ENCODE results near the gene DNAH7. TPM values are rescaled to one million over a fixed set of nuclear protein-coding genes. Genes with fewer than 3 reads are reported as not detected.

Gene DNAH7
- total RNA-seq, 1 donor from 2014 or later = 0.06 TPM

DNA sequence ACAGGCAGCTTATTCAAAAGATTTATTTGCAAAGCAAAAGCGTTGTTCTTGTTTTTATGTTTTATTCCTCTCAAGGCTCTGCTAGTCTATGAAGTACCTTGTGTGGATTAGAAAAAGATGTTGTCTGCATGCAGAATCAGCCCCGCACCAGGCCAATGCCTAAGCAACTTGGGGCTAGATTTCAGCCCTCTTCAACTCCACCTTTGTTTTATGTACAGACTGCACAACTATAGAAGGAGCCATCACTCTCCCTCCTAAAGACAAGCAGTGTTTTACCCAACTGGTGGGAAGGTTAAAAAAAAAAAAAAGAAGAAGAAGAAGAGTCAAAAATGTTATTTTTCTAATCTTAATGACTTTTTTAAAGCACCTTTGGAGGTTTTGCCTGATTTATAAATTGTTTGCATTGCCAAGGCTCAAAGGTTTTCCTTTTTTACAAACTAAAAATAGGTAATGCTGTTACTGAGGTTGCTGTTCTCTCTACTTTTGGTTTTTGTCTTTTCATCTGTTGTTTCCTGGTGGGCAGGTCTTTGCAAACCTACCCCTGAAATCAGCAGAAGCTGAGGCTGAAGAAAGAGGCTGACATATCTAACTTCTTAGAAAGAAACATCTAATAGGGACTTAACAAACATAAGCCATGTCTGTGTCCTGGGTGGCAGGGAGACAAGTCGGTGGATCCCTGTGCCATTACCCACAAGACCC lies 247.6 kb downstream of the DNAH7 start:
- TF ChIP-seq, protein P1, sequence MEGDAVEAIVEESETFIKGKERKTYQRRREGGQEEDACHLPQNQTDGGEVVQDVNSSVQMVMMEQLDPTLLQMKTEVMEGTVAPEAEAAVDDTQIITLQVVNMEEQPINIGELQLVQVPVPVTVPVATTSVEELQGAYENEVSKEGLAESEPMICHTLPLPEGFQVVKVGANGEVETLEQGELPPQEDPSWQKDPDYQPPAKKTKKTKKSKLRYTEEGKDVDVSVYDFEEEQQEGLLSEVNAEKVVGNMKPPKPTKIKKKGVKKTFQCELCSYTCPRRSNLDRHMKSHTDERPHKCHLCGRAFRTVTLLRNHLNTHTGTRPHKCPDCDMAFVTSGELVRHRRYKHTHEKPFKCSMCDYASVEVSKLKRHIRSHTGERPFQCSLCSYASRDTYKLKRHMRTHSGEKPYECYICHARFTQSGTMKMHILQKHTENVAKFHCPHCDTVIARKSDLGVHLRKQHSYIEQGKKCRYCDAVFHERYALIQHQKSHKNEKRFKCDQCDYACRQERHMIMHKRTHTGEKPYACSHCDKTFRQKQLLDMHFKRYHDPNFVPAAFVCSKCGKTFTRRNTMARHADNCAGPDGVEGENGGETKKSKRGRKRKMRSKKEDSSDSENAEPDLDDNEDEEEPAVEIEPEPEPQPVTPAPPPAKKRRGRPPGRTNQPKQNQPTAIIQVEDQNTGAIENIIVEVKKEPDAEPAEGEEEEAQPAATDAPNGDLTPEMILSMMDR (conservative IDR thresholded peaks at IDR 0.05; ENCODE audit: low read depth, low read length) = no peak
- no peak overlapping the region for H3K4me3 ChIP-seq (ENCODE audit: low read depth, low read length)
- no peak for DNase-seq (ENCODE audit: low read depth)

DNA sequence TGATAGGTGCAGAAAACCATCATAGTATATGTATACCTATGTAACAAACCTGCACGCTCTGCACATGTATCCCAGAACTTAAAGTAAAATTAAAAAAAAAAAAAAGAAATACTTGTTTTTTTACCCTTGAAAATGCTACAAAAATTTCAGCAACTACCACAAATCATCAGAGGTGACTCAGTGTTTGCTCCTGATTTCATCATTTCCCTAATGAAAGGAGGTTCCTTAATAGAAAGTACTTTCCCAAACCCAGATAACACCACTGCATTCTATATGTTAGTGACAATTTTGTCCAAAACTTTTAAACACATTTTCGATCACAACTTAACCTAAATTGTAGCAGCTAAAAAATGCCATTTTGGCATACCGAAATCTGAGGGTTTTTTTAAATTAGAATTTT lies 248.3 kb downstream of the DNAH7 start:
- H3K4me3 ChIP-seq (ENCODE audit: low read depth, low read length) = no peak overlapping the region
- TF ChIP-seq, protein P1 (conservative IDR thresholded peaks at IDR 0.05; ENCODE audit: low read depth, low read length) = no peak
- DNase-seq (ENCODE audit: low read depth) = no peak

DNA sequence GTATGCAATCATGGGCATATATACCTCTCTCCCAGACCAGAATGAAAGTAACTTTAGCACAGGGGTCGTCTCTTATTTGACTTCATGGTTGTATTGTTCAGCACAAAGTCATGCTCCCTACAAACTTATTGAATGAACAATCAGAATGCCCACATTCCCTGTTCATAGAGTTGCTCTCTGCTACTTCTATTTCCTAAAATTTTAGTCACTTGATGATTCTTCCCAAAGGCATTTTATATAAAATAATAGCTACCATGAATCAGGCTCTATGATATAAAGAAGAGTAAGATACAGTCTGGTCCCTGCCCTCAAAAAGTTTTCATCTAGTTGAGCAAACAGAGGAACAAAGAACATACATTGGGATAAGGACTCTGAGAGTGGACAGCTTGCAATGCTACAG lies 249.4 kb downstream of the DNAH7 start:
- no peak overlapping the region for H3K4me3 ChIP-seq (ENCODE audit: low read depth, low read length)
- TF ChIP-seq, protein P1 (conservative IDR thresholded peaks at IDR 0.05; ENCODE audit: low read depth, low read length) = no peak
- no peak for DNase-seq (ENCODE audit: low read depth)

DNA sequence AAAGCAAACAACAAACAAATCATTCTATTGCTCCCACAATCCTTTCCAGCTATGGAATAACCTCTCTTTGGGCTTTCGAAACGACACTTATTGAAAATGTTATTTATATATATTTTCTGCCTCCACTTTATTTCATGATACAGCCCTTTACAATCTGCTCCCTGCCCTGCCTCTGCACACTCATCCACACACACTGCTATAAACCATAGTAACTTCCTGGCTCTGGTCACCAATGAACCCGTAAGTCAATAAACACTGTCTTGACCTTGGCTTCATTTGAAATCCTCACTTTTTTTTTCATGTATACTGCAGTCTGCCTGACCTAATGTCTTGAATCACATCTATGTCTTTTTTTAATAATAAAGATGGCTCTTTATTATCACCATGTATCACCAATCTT lies 250.1 kb downstream of the DNAH7 start:
- TF ChIP-seq, protein P1 (conservative IDR thresholded peaks at IDR 0.05; ENCODE audit: low read depth, low read length) = no peak
- H3K4me3 ChIP-seq (ENCODE audit: low read depth, low read length) = no peak overlapping the region
- DNase-seq (ENCODE audit: low read depth) = no peak

DNA sequence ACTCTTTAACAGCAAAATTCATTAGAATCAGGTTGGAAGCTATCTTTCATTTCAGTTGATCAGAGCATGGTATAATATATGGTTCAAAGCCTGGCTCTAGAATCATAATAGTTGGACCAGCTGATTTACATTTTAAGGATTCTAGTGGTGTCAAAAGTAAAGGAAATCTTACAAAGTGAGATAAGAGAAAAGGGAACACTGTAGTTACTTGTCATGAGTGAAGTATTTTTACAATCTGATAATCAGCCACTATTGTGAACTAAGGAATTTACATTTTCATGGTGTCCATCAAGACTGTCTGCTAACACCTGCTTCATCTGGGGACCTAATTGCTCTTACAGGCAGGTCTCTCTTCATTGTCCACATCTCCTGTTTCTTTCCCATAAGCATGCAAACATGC lies 250.5 kb downstream of the DNAH7 start:
- DNase-seq (ENCODE audit: low read depth) = no peak
- TF ChIP-seq, protein P1 (conservative IDR thresholded peaks at IDR 0.05; ENCODE audit: low read depth, low read length) = no peak
- H3K4me3 ChIP-seq (ENCODE audit: low read depth, low read length) = no peak overlapping the region

DNA sequence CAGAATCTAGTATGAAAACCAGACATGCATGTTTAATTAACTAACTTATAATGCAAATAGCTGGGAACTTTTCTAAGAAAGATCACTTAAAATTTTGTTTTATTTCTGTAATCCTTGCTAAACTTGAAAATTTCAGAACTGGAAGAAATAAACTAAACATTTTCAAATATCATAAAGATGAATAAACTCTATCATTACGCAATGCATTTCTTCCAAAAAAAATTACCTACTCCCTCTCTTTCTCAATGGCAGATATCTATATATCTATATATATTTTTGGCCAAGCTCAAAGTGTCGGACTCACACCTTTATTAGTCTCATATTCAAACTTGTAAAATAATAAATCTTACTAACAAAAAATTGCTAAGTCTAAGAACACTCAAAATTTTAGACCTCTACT lies 253.6 kb downstream of the DNAH7 start:
- no peak for DNase-seq (ENCODE audit: low read depth)
- TF ChIP-seq, protein P1 (conservative IDR thresholded peaks at IDR 0.05; ENCODE audit: low read depth, low read length) = no peak
- no peak overlapping the region for H3K4me3 ChIP-seq (ENCODE audit: low read depth, low read length)

DNA sequence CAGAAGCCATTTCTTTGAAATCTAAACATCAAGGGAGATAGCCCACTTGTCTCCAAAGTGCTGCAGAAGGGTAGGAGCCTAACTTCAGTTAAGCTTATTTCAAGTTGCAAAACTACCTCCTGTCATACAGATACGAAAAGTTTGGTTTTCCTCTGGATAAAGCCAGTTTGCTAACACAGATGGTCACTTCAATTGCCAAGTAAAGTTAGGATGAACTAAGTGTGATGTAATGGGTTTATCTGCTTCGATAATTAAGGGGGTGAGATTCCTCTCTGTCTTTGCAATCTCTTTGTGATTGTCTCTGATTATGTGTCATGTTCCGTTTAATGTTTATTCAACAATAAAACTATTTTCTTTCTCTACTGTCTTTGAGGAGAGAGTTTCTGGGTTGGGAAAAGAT lies 255.2 kb downstream of the DNAH7 start:
- no peak for DNase-seq (ENCODE audit: low read depth)
- H3K4me3 ChIP-seq (ENCODE audit: low read depth, low read length) = no peak overlapping the region
- TF ChIP-seq, protein P1 (conservative IDR thresholded peaks at IDR 0.05; ENCODE audit: low read depth, low read length) = no peak
